GM12878 (cell line): ENCODE results near the gene SLC22A23.

Experiments
- ASH2L ChIP-seq: fragments of 300-600, 200-600 bp; sonication (generic); IDR thresholded peaks from 2 replicates; pipeline ENCODE4 v1.6.1; 2017; ENCODE audit warnings: low read depth, mild to moderate bottlenecking, borderline replicate concordance
- ATF2 ChIP-seq: IDR thresholded peaks from 2 replicates; pipeline ENCODE4 v1.6.1; 2012; ENCODE audit warnings: low read length, inconsistent platforms
- ATF3 ChIP-seq: IDR thresholded peaks from 2 replicates; pipeline ENCODE4 v1.6.1; 2011; ENCODE audit warnings: low read depth, mild to moderate bottlenecking, low read length, moderate library complexity, borderline replicate concordance; ENCODE audit errors: extremely low read depth
- CTCF ChIP-seq, 3 experiments: IDR thresholded peaks in 2 of 3; conservative IDR thresholded peaks in 1 of 3; 2 replicates each; pipeline ENCODE4 v1.5.1; 2011; ENCODE audit warnings: low read depth in 3 of 3, low read length in 3 of 3, mild to moderate bottlenecking in 3 of 3, control low read depth in 2 of 3, moderate library complexity in 2 of 3, inconsistent platforms in 1 of 3, mixed read lengths in 1 of 3; ENCODE audit not compliant: control insufficient read depth in 2 of 3, insufficient read depth in 1 of 3; ENCODE audit errors: extremely low read depth in 1 of 3
- EP300 ChIP-seq, 2 experiments: fragments of 150-350 bp in 1 of 2; IDR thresholded peaks; 2 replicates each; pipeline ENCODE4 v1.6.1; 2011 to 2012; ENCODE audit warnings: low read depth in 2 of 2, low read length in 2 of 2, borderline replicate concordance in 1 of 2, improper control_type of control experiment in 1 of 2, inconsistent platforms in 1 of 2; ENCODE audit not compliant: control insufficient read depth in 1 of 2
- GABPA ChIP-seq: IDR thresholded peaks from 2 replicates; pipeline ENCODE4 v1.6.1; 2014; ENCODE audit warnings: antibody characterized with exemption, low read depth, mild to moderate bottlenecking, inconsistent platforms
- JUNB ChIP-seq: IDR thresholded peaks from 2 replicates; pipeline ENCODE4 v1.6.1; 2016; ENCODE audit warnings: antibody characterized with exemption, mild to moderate bottlenecking
- LARP7 ChIP-seq: fragments of 450-650 bp; IDR thresholded peaks from 2 replicates; pipeline ENCODE4 v1.6.1; 2017; ENCODE audit warnings: mild to moderate bottlenecking
- NFYA ChIP-seq: IDR thresholded peaks from 2 replicates; pipeline ENCODE4 v1.6.1; 2011; ENCODE audit warnings: low read depth, mild to moderate bottlenecking, low read length, improper control_type of control experiment, borderline replicate concordance
- PAX8 ChIP-seq: fragments of 450-650 bp; IDR thresholded peaks from 2 replicates; pipeline ENCODE4 v1.6.1; 2017; ENCODE audit warnings: mild to moderate bottlenecking, moderate library complexity
- POLR2A ChIP-seq: IDR thresholded peaks from 2 replicates; pipeline ENCODE4 v1.6.1; 2011; ENCODE audit warnings: low read depth, mild to moderate bottlenecking, low read length
- RELB ChIP-seq: fragments of 450-650 bp; IDR thresholded peaks from 2 replicates; pipeline ENCODE4 v1.6.1; 2017; ENCODE audit warnings: low read depth, mild to moderate bottlenecking, moderate library complexity
- SP1 ChIP-seq: IDR thresholded peaks from one replicate; pipeline ENCODE4 v1.6.1; 2011; ENCODE audit warnings: low read depth, low read length

GRCh38 chr6:3423439-3424184 lies 33.2 kb downstream of the SLC22A23 start:
- TF ChIP-seq CTCF (IDR thresholded peaks at IDR 0.05 in 2 of 3, conservative IDR thresholded peaks at IDR 0.05 in 1 of 3; ENCODE audit: control insufficient read depth in 2 of 3, extremely low read depth in 1 of 3, insufficient read depth in 1 of 3, low read depth in 3 of 3, low read length in 3 of 3) (no peak), EP300 (IDR thresholded peaks at IDR 0.05; ENCODE audit: borderline replicate concordance in 1 of 2, control insufficient read depth in 1 of 2, low read depth in 2 of 2, low read length in 2 of 2) (no peak), NFYA (no peak), ATF3 (no peak), POLR2A (no peak), LARP7 (no peak), JUNB (no peak), PAX8 (no peak), ASH2L (no peak), RELB (no peak), ATF2 (no peak), SP1 (no peak), GABPA (no peak)
